Measurements from ENCODE around the gene TLL1. TPM values are rescaled to one million over a fixed set of nuclear protein-coding genes. Genes with fewer than 3 reads are reported as not detected.

Gene TLL1
- total and polyA plus RNA-seq, 2 experiments from 2014 or later: 0.18 to 2.4 TPM

DNA sequence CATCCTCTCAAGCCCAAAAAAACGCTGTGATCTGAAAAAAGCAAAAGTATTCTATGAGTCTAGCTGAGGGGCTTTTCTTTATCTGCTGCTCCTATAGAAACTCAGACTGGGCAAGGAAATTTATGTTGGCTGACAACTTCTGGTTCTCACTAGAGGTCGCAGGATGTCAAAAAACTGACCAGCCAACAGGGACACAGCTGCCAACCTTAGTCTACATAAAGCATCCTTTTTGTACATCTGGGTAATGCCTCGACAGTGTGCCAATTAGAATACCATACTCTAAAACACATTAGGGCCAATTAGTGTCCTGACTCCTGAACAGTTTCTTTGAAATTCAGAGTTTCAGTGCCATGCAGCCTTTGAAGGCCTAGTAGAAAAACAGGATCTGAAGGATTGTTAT is 8.8 kb upstream of the TLL1 start:
- DNase-seq (ENCODE audit: low spot score) (no peak), ATAC-seq (no peak)
- H3K9me3 Mint-ChIP-seq: no peaks in the 10 kb centered on the region
- no peak overlapping the region for H3K4me2 ChIP-seq
- no peaks in the 10 kb centered on the region for H3K79me2 ChIP-seq (replicated peaks; ENCODE audit: insufficient read depth)
- no peak overlapping the region for H2AFZ ChIP-seq
- no peaks in the 10 kb centered on the region for H3K27me3 ChIP-seq (ENCODE audit: insufficient read depth)
- no peak overlapping the region for H3K27ac ChIP-seq (ENCODE audit: low read depth)
- peaks cover 8% of the 10 kb centered on the region for H3K4me1 Mint-ChIP-seq
- no peak overlapping the region for H3K4me3 ChIP-seq
- H4K20me1 ChIP-seq (replicated peaks; ENCODE audit: insufficient read depth): no peaks in the 10 kb centered on the region
- no peaks in the 10 kb centered on the region for H3K36me3 Mint-ChIP-seq (ENCODE audit: low read depth)
- no peaks in the 10 kb centered on the region for H3K9me2 ChIP-seq (ENCODE audit: insufficient read depth)
- H3K36me3 ChIP-seq (ENCODE audit: insufficient read depth): no peaks in the 10 kb centered on the region
- H3K27me3 Mint-ChIP-seq (ENCODE audit: insufficient read depth, low read depth, poor library complexity): peaks cover 2% of the 10 kb centered on the region
- H3F3A ChIP-seq (replicated peaks; ENCODE audit: low read depth): no peaks in the 10 kb centered on the region
- H3K4me3 Mint-ChIP-seq: no peak overlapping the region
- H3K27ac Mint-ChIP-seq: no peak overlapping the region
- TF ChIP-seq ZNF462 (CRISPR knock-in tag; IDR thresholded peaks at IDR 0.05): no peak
- TF ChIP-seq, protein P1, sequence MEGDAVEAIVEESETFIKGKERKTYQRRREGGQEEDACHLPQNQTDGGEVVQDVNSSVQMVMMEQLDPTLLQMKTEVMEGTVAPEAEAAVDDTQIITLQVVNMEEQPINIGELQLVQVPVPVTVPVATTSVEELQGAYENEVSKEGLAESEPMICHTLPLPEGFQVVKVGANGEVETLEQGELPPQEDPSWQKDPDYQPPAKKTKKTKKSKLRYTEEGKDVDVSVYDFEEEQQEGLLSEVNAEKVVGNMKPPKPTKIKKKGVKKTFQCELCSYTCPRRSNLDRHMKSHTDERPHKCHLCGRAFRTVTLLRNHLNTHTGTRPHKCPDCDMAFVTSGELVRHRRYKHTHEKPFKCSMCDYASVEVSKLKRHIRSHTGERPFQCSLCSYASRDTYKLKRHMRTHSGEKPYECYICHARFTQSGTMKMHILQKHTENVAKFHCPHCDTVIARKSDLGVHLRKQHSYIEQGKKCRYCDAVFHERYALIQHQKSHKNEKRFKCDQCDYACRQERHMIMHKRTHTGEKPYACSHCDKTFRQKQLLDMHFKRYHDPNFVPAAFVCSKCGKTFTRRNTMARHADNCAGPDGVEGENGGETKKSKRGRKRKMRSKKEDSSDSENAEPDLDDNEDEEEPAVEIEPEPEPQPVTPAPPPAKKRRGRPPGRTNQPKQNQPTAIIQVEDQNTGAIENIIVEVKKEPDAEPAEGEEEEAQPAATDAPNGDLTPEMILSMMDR (conservative IDR thresholded peaks at IDR 0.05; ENCODE audit: low read depth in 2 of 2): peak in 1 of 2 experiments; percentile 48; a peak in 2 of 4 replicates
- H3K4me1 ChIP-seq (ENCODE audit: insufficient read depth): peaks cover 10% of the 10 kb centered on the region; the same call in 1 of the 2 replicates

DNA sequence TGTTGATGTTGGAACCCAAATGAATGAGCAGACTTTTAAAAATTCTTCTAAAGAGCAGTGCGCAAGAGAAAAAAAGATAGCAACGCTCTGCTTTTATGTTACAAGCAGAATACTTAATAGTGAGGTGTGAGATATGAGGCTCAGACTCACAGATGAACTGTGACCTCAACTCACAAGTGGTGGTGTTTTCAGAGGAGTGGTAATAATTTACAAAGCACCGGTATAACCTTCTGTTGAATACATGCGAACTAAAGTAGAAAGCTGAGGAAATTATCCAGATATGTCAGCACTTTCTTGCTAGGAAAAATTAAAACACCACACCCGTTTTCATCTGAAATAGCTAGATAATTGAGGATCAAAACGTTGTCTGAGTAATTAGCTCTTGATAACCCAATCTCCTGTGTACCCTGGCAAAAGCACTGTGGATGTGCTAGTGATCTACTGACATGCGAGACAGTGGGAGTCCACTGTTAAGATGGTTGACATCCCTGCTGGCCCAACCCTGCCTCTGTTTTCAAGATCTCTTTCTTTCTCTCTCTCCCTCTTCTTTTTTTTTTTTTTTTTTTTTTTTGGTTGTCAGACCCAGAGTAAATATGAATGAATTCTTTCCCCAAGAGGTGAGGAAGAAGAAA is 6.9 kb upstream of the TLL1 start:
- H3K4me1 Mint-ChIP-seq: peaks cover 8% of the 10 kb centered on the region
- peaks cover 2% of the 10 kb centered on the region for H3K27me3 Mint-ChIP-seq (ENCODE audit: insufficient read depth, low read depth, poor library complexity)
- Histone ChIP-seq H3K36me3 (ENCODE audit: insufficient read depth) (no peaks in the 10 kb centered on the region), H3K9me2 (ENCODE audit: insufficient read depth) (no peaks in the 10 kb centered on the region), H2AFZ (no peak overlapping the region; the same call in 1 of the 2 replicates), H3F3A (replicated peaks; ENCODE audit: low read depth) (no peaks in the 10 kb centered on the region), H3K27me3 (ENCODE audit: insufficient read depth) (peaks cover 4% of the 10 kb centered on the region), H3K27ac (ENCODE audit: low read depth) (no peak overlapping the region), H4K20me1 (replicated peaks; ENCODE audit: insufficient read depth) (no peaks in the 10 kb centered on the region), H3K4me2 (no peak overlapping the region), H3K79me2 (replicated peaks; ENCODE audit: insufficient read depth) (no peaks in the 10 kb centered on the region), H3K4me1 (ENCODE audit: insufficient read depth) (peaks cover 10% of the 10 kb centered on the region; the same call in 1 of the 2 replicates), H3K4me3 (no peak overlapping the region)
- H3K4me3 Mint-ChIP-seq: no peak overlapping the region
- H3K27ac Mint-ChIP-seq: no peak overlapping the region
- H3K36me3 Mint-ChIP-seq (ENCODE audit: low read depth): no peaks in the 10 kb centered on the region
- H3K9me3 Mint-ChIP-seq: no peaks in the 10 kb centered on the region
- DNase-seq (ENCODE audit: low spot score): no peak
- no peak for ATAC-seq
- TF ChIP-seq, protein P2, sequence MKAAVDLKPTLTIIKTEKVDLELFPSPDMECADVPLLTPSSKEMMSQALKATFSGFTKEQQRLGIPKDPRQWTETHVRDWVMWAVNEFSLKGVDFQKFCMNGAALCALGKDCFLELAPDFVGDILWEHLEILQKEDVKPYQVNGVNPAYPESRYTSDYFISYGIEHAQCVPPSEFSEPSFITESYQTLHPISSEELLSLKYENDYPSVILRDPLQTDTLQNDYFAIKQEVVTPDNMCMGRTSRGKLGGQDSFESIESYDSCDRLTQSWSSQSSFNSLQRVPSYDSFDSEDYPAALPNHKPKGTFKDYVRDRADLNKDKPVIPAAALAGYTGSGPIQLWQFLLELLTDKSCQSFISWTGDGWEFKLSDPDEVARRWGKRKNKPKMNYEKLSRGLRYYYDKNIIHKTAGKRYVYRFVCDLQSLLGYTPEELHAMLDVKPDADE (IDR thresholded peaks at IDR 0.05): no peak
- no peak for TF ChIP-seq NANOG (IDR thresholded peaks at IDR 0.05; ENCODE audit: borderline replicate concordance)

Data from GM23338 (cell line).